ENCODE measurements around the gene SDR39U1.
A peak's percentile ranks its signal among the peaks of the same experiment; 100 is the strongest.

SDR39U1 gene

DNA sequence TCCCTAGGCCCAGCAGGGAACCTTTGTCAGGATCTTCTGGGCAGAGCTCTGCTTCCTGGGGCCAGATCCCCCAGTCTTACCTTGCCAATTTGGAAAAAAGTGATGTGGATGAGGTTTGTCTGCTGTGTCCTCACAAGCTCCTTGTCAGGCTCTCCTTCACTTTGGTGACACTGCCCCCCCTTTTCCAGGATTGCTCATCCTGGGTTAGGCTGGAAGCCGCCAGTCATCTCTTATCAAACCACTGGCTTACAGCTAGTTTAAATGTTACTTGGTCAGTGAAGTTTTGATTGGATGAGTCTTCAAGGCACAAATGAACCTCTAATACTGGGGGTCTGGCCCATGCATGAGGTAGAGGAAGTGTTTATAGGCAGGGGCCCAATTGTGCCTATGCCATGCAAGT is 28.5 kb downstream of the SDR39U1 start:
- DNase-seq (ENCODE audit: low read depth in 1 of 2, low spot score in 1 of 2) = no peak

DNA sequence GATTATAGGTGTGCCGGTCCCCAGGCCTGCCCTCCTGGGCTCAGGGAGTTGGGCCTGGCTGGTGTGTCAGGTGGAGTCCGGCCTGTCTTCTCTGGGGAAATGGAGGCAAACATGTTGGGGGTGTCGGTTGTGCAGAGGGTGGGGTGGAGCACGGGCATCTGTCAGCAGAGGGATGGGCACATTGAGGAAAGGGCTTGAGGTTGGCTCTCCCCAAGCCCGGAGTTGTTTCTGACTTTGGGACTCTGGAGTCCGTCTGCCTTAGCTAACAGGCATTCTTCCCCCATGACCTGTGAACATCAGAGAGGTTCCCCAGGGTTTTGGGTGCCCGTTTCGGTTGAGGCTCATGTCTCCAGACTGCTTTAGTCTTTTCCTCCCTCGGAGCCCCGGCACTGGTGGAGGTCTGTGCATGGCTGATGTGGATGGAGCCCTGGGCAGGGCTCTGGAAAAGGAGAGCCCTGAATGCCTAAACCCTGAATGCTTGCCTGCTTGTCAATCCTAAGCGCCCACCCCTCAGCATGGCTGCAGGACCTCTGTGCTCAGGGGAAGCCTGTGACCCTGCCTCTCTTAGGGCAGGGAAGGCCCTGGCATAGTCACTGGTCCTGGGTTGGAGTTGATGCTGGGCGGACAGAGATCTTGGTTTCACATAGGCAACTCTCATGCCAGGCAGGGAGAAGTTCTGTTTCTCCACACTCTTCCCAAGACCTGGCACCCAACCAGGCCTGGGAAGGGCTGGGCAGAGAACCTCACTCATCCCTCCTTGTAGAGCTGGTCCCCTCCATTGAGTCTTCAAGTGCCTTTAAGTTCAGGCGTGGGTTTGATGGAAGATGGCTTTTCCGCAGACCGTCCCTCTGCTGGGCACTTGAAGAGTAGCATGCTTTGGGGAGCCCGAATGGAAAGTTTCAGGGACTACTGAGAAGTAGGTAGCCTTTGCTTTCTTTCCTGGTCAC is 30.9 kb downstream of the SDR39U1 start:
- peak in 1 of 2 donors; percentile 7 for DNase-seq (ENCODE audit: low read depth in 1 of 2, low spot score in 1 of 2)

DNA sequence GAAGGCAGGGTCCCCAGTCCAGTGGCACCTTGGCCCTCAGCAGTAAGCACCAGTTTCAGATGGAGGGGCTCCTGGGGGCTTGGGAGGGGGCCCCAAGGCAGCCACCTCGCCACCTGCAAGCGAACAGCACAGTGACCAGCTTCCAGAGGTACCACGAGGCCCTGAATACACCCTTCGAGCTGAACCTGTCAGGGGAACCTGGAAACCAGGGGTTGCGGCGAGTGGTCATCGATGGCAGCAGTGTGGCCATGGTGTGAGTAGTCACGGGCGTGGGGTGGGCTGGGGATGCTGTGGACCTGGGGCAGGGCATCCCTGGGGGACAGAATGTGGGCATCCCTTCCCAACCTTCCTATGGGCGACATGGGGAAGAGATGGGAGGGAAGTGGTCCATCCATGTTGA is 32.6 kb downstream of the SDR39U1 start:
- no peak for DNase-seq (ENCODE audit: low read depth in 1 of 2, low spot score in 1 of 2)

DNA sequence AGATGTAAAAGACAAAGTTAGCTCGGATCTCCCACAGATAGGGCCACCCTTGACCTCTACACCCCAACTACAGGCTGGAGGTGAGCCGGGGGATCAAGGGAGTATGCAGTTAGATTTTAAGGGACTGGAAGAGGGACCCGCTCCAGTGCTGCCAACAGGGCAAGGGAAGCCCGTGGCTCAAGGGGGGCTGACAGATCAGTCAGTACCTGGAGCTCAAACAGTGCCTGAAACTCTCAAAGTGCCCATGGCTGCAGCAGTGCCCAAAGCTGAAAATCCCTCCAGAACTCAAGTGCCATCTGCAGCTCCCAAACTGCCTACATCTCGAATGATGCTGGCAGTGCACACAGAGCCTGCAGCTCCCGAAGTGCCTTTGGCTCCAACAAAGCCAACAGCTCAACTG is 33.4 kb downstream of the SDR39U1 start:
- DNase-seq (ENCODE audit: low read depth in 1 of 2, low spot score in 1 of 2) = no peak

DNA sequence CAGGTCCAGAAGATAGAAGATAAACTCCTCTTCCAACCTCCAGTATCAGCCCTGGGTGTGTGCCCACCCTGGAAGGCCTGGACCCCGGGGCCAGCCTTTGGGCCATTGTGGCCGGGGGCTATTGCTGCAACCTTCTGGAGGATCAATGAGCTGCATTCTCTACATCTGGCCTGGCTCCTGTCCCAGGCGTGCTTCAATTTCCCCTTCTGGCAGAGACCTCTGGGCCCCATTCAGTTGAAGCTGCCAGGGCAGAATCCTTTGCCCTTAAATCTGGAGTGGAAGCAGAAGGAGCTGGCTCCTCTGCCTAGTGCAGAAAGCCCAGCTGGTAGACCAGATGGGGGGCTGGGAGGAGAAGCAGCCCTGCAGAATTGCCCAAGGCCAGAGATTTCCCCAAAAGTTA is 33.8 kb downstream of the SDR39U1 start:
- DNase-seq (ENCODE audit: low read depth in 1 of 2, low spot score in 1 of 2) = no peak

DNA sequence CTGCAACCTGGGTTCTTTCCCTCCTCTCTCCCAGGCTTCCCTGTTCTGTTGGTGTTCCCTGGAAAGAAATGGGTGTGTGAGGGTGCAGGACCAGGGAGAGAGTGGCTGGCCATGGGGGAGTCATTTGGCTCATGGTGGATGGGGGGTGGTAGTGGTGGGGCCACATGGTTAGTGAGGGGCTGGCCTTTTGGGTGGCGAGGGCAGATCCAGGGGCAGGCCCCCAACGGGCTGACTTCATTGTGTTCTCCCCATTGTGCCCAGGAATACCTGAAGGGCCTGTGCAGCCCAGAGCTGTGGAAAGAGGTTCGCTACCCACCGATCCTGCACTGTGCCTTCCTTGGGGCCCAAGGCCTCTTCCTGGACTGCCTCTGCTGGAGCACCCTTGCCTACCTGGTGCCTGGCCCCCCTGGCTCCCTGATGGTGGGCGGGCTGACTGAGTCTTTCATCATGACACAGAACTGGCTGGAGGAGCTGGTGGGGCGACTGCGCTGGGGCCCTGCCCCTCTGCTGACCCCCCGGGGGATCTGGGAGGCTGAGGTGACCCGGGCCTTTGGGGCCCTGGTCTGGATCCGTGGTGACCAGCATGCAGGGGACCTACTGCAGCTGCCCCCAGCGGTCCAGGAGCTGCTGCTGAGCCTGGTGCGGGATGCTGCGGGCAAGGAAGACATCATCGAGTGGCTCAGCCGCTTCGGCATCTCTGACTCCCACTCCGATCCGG is 34.8 kb downstream of the SDR39U1 start:
- no peak for DNase-seq (ENCODE audit: low read depth in 1 of 2, low spot score in 1 of 2)

DNA sequence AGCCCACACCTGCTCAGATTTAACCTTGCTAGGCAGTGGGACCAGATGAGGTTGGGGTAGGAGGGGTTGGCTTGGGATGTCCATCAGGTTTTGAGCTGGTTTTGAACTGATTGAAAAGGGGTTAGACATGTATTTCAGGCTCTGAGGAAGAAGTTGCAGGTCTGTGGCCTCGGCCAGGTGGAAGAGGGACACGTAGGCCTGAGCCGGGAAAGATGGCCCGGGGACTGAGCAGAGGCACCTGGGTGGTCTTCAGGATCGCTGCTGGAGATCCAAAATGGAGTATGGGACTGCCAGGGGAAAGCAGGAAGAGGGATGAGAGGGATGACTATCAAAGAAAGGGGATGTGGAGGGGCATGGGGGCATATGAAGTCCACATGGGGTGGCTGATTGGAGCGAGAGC is 36.2 kb downstream of the SDR39U1 start:
- DNase-seq (ENCODE audit: low read depth in 1 of 2, low spot score in 1 of 2) = no peak

DNA sequence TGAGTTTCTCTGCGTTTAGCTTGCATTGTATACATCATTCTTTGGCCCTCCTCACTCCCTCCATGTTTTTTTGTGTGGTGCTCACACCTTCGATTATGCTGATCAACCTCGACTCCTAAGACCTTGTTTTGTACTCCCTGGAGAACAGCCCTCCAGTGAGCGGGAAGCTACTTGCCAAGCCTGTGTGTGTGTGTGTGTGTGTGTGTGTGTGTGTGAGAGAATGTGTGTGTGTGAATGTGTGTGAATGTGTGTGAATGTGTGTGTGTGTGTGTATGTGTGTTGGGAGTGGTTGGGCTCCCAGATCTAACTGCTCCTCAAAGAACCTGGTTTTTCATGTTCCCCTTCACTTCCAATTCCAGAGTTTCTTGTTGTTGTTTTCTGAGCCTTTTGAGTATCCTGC is 37.8 kb downstream of the SDR39U1 start:
- no peak for DNase-seq (ENCODE audit: low read depth in 1 of 2, low spot score in 1 of 2)

DNA sequence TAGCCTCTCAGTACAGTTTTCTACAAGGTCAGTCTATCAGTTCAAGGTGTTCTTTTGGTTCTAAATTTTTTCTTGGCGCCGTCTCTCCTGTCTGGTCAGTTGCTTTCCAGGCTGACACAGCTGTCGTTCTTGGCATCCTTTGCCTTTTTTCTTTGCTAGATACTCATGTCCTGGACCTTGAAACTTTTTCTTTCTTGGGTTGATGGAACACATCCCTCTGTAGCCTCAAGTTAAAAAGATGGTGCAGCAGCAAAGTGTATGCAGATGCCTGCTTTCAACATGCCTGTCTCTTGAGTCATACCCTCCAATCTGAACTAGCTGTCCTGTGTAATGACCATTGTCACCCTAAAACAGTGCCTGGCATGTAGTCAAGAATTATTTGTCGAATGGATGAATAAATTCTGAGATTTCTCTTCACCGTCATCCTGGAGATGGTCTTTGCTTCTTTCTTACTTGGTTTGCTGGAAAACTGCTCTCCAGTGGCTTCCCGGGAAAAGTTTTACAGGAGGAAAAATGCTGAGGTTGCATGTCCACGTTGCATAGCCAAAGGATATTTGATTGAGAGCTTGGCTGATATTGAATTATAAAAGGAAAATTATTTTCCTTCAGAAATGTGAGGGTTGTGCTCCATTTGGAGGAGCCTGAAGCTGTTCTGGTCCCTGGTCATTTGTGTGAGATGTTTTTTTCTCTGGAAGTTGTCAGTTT is 39.1 kb downstream of the SDR39U1 start:
- no peak for DNase-seq (ENCODE audit: low read depth in 1 of 2, low spot score in 1 of 2)

DNA sequence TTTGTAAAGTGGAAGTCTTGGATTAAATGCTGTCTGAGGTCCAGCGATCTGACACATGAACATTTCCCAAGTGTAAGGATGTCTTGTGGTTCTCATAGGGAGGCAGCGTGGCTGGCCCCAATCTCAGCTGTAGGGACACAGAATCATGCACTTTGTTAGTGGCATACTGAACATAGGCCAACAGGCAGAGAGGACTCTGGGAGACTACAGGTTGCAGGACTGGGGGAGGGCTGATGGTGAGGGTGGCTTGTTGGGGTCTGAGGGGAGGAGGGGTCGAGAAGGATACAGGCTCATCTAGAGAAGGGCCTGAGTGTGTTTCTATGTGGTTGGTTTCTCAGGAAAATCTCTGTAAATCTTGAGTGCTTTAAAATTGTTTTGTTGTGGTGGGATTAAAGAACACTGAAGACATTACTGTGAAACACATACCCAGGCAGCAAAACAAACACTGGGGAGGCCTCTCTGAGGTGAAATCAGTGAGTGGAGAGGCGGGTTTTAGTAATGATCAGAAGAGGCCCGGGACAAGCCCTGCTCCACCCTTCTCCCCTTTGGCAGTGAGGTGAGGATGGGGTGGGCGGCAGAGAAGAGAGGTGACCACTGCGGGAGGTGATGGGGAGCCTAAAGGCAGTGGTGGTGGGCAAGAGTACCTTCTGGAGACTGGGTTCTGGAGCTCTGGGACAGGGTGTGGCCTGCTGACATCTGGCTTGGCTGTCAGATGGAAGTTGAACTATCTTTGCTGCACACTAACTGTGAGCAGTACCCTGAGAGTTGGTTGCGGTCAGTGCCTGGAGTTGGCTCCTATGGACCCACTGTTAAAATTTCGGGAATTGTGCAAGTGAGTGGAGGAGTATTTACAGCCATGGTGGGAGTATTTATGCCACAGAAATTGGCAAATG is 40.5 kb downstream of the SDR39U1 start:
- DNase-seq (ENCODE audit: low read depth in 1 of 2, low spot score in 1 of 2) = no peak

DNA sequence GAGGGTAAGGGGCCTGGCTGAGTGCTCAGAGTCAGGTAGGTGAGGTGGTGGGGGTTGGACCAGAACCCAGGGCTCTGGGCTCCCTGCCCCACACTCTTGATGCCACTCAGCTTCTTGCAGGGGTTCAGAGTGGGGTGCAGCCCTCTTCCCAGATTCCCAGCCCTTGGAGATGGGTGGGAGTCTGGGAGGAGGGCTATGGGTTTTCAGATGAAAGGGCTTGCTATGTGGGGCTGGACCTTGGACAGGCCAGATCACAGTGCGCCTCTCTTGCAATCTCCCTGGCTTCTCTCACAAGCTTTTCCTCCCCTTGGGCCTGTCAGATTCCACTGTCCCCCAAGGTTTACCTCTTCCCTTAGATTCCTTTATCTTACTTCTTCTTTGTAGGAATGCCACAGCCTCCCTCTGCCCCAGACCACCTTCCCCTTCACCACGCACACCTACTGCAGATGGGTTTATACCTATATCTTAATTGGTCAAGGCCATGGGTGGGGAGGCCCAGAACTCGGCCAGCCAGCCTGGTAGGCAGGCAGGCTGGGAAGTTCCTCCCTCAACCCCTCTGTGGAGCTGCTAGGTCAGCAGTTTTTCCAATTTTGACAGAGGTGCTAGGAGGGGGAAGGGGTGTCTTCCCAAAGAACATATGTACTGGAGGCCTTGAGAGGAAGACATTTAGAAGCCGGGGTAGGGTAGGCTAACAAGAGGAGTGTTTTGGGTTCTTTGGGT is 42.4 kb downstream of the SDR39U1 start:
- DNase-seq (ENCODE audit: low read depth in 1 of 2, low spot score in 1 of 2) = no peak

DNA sequence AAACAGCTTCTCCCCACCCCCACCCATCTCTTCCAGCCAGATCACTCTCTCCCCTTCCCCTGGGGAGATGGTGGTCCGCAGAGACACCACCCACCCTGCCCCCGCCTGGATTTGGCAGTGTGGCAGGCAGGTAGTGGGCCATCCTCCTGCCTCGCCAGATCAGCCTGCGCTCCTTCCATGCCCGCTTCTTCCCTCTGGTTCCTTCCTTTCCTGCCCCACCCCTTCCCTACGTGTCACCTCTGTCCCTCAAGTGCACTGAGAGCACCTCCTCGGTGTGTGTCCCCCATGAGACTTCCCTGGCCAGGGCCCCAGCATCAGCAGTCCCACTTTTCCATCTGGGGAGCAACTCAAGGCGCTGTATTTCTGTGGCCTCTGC is 43.1 kb downstream of the SDR39U1 start:
- no peak for DNase-seq (ENCODE audit: low read depth in 1 of 2, low spot score in 1 of 2)

DNA sequence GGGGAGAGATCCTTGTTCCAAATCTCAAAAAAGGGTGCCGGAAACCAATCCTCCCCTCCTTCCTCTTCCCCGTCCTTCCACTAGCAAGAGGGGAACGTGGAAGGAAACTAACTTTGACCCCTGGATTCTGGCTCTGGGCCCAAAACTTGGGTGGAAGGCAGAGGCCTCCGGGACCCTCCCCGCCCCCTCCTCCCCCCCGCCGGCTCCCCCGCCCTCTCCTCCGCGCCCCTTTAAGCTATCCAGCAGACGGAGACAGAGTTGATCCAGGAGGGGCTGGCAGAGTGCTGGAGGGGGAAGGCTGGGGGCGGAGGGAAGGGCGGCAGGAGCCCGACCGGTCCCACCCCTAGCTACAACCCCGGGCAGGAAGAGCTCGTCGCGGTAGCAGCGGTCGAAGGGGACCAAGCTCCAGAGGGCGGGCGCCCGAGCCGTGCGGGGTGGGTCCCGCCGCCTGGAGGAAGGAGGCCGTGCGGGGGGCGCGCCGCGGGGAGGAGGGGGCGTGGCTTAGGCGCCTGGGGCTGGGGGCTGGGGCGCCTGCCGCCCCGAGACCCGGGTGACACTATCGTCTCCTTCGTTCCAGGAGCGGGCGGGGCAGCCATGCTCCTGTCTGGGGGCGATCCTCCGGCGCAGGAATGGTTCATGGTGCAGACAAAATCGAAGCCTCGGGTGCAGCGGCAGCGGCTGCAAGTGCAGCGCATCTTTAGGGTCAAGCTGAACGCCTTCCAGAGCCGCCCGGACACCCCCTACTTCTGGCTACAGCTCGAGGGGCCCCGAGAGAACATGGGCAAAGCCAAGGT is 43.7 kb downstream of the SDR39U1 start, which contains the start of gene NYNRIN:
NYNRIN (plus strand) TSS at position 351 of the 794 bp plus-strand sequence; CDS start at position 595, 244 bp downstream.
- DNase-seq (ENCODE audit: low read depth in 1 of 2, low spot score in 1 of 2) = no peak

DNA sequence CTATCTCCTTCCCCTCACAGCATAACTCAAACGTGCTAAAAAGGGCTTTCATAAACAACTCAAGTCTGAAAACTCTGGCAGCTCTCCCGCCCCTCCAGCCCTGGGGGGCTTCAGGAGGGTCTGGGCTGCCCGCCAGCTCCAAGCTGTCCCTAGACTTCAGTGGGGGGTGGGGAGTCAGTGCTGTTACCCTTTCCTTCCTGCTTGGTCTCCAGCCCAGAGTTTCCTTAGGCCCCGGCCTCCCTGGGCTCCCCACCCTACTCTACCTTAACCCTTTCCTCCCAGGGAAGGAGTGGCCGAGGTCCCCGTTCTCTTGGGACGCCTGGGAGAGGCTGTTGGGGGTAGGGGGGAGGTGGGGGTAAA is 44.3 kb downstream of the SDR39U1 start:
- DNase-seq (ENCODE audit: low read depth in 1 of 2, low spot score in 1 of 2) = no peak

DNA sequence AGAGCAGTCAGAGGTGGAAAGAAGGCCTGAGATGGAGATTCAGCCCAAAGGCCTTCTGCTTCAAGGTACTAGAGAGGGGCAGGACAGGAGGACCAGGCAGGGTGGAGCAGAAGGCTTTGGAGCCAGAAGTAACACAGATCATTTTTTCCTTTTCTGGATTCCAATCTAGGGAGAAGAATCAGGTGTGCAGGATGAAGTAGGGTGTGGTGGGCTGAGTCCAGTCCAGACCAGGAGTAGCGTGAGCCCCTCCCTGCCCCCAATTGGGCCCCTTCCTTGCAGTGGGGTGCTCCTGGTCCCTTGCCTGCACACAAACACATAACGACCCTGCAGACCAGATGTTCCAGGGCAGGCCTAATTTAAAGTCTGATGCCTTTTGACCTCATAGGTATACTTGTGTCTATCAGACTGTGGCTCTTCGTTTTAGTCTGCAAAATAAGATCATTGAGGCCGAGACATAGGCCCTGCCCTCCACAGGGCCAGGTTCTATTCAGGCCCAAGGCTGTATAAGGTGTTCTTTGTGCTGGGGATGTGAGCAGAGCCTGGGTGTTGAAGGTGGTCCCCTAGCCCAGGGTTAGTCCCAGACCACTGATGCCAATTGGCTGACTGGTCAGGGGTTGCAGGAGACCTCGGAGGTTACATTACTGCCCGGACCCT is 44.8 kb downstream of the SDR39U1 start:
- no peak for DNase-seq (ENCODE audit: low read depth in 1 of 2, low spot score in 1 of 2)

DNA sequence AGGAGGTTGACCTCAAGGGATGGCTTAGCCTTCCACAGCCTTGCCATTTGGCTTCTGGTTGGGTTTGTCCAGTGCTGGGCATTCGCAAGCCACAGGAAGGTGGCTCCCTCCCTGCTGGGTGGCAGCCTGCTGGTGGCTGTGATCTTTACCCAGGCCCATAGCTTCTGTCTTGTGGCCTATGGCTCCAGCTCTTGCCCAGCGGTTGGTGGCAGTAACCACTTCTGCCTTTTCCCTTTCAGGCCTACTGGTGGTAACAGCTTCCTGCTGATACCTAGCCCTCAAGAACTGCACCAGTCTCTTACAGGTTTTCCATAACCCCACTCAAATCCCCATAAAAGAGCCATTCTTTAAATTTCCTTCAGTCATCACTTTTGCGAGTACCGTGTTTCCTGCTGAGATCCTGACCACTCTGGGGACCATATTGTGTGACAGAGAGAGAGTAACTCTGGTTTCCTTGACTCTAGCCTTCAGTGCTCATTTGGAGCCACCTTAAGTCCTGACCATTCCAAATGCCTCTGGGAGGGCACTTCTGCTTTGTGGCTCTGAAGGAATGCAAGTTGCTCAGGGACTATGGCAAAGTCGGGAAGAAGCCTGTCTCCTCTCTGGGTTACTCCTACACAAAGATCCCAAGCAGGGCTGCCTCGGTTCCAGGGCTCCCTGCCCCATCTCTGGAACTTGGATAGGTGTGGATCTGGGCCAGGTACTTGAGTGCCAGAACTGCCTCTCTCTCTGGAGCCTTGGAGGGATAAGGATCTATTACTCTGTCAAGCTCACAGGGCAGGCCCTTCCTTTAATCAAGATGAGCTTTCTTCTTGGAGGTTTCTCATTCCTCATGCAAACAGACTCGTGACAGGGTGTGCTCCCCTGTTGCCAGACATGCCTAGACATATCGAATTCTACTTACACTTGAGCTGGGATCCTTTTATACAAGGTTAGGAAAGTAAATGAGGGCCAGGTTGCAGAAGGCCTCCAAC is 46.7 kb downstream of the SDR39U1 start:
- no peak for DNase-seq (ENCODE audit: low read depth in 1 of 2, low spot score in 1 of 2)

DNA sequence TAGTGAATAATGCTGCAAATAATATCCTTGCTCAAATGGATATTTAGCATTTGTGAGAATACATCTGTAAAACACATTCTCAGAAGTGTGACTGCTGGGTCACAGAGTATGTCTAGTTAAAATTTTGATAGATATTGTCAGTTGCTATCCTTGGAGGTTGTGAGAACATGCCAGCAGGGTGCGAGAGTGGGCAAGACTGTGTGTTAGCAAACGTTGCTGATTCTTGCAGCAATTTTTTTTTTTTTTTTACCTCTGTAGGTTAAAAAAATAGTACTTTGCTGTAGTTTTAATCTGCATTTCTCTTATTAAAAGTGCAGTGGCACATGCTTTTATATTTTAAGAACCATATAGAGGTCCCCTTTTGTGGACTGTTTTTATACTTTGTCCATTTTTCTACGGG is 48.3 kb downstream of the SDR39U1 start:
- no peak for DNase-seq (ENCODE audit: low read depth in 1 of 2, low spot score in 1 of 2)
